Subcutaneous preadipocyte (primary cell): ENCODE measurements around the gene NYAP1. TPM values are rescaled to one million over a fixed set of nuclear protein-coding genes. Genes with fewer than 3 reads are reported as not detected.

Source experiments
- small RNA-seq: library from RNA; depleted of rRNA; stranded (forward); fragments of <200 nt; gene quantifications from one replicate; pipeline ENCODE3, GENCODE V24; 2012
- total RNA-seq: library from RNA; depleted of rRNA; stranded (reverse); fragments of >200 nt; gene quantifications from 2 replicates; pipeline ENCODE4 v1.2.3, GENCODE V29; 2012

NYAP1 gene
- 1.5 and 2.0 TPM in 2 replicates for total RNA-seq

GRCh38 chr7:100483722-100484672 is at the start of gene NYAP1:
Gene NYAP1 (plus strand): TSS chr7:100483927. CDS start chr7:100485312, 1,385 bp downstream.

GRCh38 chr7:100464210-100464660 is 19.5 kb upstream of the NYAP1 start, which contains the start of gene SPACDR:
Gene SPACDR (minus strand): TSS chr7:100464260. CDS start chr7:100464025, 235 bp downstream.

GRCh38 chr7:100478958-100479660 is 4.6 kb upstream of the NYAP1 start, which contains the start of gene TSC22D4:
Gene TSC22D4 (minus strand): TSS chr7:100479214. CDS start chr7:100478038, 1,176 bp downstream.

GRCh38 chr7:100538654-100539435 is 55.1 kb downstream of the NYAP1 start, which contains the start of gene AGFG2:
Gene AGFG2 (plus strand): TSS chr7:100539203. CDS start chr7:100539347, 144 bp downstream.

Small RNA genes within 50 kb of the gene (small RNA-seq; reads per million reads assigned to genes)
- gene RN7SL416P = not detected

Other genes starting within 250 kb of the NYAP1 start
- gene SPDYE3, start 176.2 kb upstream of the NYAP1 start, total RNA-seq = not detected in 2 replicates
- 7.7 and 11.5 TPM in 2 replicates for gene PILRB, start 125.8 kb upstream of the NYAP1 start, total RNA-seq
- gene PILRA, start 110.4 kb upstream of the NYAP1 start, total RNA-seq = under 0.01 and 0.39 TPM in 2 replicates
- gene ZCWPW1, start 55.2 kb upstream of the NYAP1 start, total RNA-seq = 0.59 and 1.5 TPM in 2 replicates
- gene MEPCE, start 54.1 kb upstream of the NYAP1 start, total RNA-seq = 36.4 and 56.1 TPM in 2 replicates
- 10.7 and 19.2 TPM in 2 replicates for gene PPP1R35, start 47.4 kb upstream of the NYAP1 start, total RNA-seq
- 0.37 and 0.78 TPM in 2 replicates for gene SPACDR, start 19.7 kb upstream of the NYAP1 start, total RNA-seq
- 27.9 and 45.0 TPM in 2 replicates for gene TSC22D4, start 4.7 kb upstream of the NYAP1 start, total RNA-seq
- 8.8 and 19.4 TPM in 2 replicates for gene AGFG2, start 55.3 kb downstream of the NYAP1 start, total RNA-seq
- 0.20 TPM in 1 of 2 replicates, not detected in the other for gene SAP25, start 90.0 kb downstream of the NYAP1 start, total RNA-seq
- gene LRCH4, start 102.2 kb downstream of the NYAP1 start, total RNA-seq = 8.5 and 11.9 TPM in 2 replicates
- 0.37 and 0.59 TPM in 2 replicates for gene FBXO24, start 102.4 kb downstream of the NYAP1 start, total RNA-seq
- gene PCOLCE, start 118.4 kb downstream of the NYAP1 start, total RNA-seq = 145 and 178 TPM in 2 replicates
- gene MOSPD3, start 128.6 kb downstream of the NYAP1 start, total RNA-seq = 6.3 and 7.0 TPM in 2 replicates
- under 0.01 and 0.20 TPM in 2 replicates for gene TFR2, start 157.6 kb downstream of the NYAP1 start, total RNA-seq
- gene ACTL6B, start 172.5 kb downstream of the NYAP1 start, total RNA-seq = not detected in 2 replicates
- gene GNB2, start 189.8 kb downstream of the NYAP1 start, total RNA-seq = 82.3 and 108 TPM in 2 replicates
- 16.2 and 22.9 TPM in 2 replicates for gene GIGYF1, start 210.3 kb downstream of the NYAP1 start, total RNA-seq
- 52.2 and 52.8 TPM in 2 replicates for gene POP7, start 222.2 kb downstream of the NYAP1 start, total RNA-seq
- gene EPO, start 236.5 kb downstream of the NYAP1 start, total RNA-seq = not detected in 2 replicates
- gene ZAN, start 249.7 kb downstream of the NYAP1 start, total RNA-seq = not detected in 2 replicates